Memory B cell (primary cell): ENCODE measurements around the gene USP21.

Experiments used
- ATAC-seq: fragments of 150-1000 bp; cut with Tn5 transposase; 2 replicates; pipeline ENCODE4 v1.10.0; 2021; ENCODE audit warnings: low read depth, mild to moderate bottlenecking, moderate library complexity
- DNase-seq, 2 donors: peaks; one replicate each; pipeline ENCODE4 v3.0.0; 2022; ENCODE audit warnings: low spot score in 2 of 2
- H3K27ac Mint-ChIP-seq: one replicate; pipeline ENCODE4 v1.8.0; 2022; ENCODE audit warnings: mild to moderate bottlenecking, moderate library complexity, mixed read lengths
- H3K27me3 Mint-ChIP-seq: one replicate; pipeline ENCODE4 v1.8.0; 2022; ENCODE audit warnings: mixed read lengths
- H3K36me3 Mint-ChIP-seq: one replicate; pipeline ENCODE4 v1.8.0; 2022; ENCODE audit warnings: mild to moderate bottlenecking, mixed read lengths
- H3K4me1 Mint-ChIP-seq: one replicate; pipeline ENCODE4 v1.8.0; 2022; ENCODE audit warnings: mixed read lengths
- H3K4me3 Mint-ChIP-seq: one replicate; pipeline ENCODE4 v1.8.0; 2022; ENCODE audit warnings: mild to moderate bottlenecking, moderate library complexity, mixed read lengths
- H3K9me3 Mint-ChIP-seq: one replicate; pipeline ENCODE4 v1.8.0; 2022; ENCODE audit warnings: mixed read lengths

Gene USP21

DNA sequence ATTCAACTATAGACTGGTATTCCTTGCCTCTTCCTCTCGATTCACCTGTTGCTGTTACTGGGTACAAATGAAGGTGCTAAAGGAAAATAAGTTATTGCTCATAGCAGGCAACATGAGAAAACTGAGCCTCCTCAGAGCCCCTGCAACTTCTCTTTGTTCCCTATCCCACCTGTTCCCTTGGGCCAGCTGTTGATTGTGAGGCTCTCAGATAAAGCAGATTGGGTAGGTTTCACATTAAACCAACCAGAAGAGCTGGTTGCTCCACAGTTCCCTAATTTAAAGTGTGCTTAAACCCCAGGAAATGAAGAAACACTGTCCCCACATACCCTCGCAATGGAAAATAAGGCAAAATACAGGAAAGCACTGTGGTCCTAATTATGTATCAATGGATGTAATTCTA is 31.7 kb upstream of the USP21 start:
- H3K27ac Mint-ChIP-seq = no peak overlapping the region
- ATAC-seq (no peak), DNase-seq (no peak)
- H3K27me3 Mint-ChIP-seq = no peaks in the 10 kb centered on the region
- no peaks in the 10 kb centered on the region for H3K9me3 Mint-ChIP-seq
- peaks cover 27% of the 10 kb centered on the region for H3K36me3 Mint-ChIP-seq
- H3K4me1 Mint-ChIP-seq = peaks cover 21% of the 10 kb centered on the region
- H3K4me3 Mint-ChIP-seq = no peak overlapping the region

DNA sequence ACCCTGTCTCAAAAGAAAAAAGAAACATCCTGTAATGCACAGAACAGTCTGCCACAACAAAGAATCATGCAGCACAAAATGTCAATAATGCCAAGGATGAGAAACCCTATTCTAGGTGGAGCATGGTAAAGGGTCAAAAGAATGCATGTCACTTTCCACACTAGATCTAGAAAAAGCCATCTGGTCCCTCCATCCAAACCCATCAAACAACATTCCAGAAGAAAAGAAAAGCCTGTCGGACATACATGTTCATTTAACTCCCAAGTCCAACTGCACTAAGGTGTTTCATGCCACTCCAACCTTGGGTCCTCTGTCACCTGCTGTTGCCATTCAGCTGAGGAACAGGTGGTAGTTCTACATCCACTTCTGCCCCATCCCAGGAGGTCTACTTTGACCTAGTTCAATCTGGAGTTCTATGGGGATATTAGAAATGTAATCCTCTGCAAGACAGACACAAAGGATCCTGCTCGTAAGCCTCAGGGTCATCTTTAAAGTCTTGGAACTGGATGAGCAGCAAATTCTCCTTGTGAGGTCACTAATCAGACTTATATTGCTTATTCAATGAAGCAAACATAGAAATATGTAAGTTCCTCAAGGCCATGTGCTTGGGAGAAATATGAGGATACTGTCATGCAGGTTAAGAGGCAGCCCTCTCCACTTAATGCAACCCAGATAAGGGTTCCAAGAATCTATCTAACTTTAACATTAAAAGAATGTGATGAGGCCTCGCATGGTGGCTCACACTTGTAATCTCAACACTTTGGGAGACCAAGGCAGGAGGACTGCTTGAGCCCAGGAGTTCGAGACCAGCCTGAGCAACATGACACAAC is 30.5 kb upstream of the USP21 start:
- Mint-ChIP-seq H3K27me3 (no peaks in the 10 kb centered on the region), H3K36me3 (peaks cover 19% of the 10 kb centered on the region), H3K4me1 (peaks cover 21% of the 10 kb centered on the region), H3K27ac (no peak overlapping the region), H3K9me3 (no peaks in the 10 kb centered on the region), H3K4me3 (no peak overlapping the region)
- no peak for ATAC-seq
- no peak for DNase-seq

DNA sequence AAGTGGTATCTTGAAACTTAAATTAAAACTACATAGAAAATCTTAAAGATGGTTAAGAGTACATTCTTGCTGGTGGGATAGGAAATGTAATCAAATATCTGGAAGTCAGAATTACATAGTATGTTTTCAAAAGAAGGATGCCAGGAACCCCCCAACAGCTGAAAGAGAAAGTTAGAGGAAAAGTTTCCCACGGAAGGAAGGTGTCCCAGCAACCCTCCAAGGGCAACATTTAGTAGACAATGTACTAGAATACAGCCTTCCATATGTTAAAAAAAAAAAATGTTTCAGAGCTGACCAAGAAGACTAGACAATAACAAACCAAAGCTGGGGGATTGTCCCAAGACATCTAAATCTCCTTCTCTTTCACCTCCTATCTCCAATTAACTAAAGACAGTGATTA is 29.0 kb upstream of the USP21 start:
- Mint-ChIP-seq H3K27me3 (no peaks in the 10 kb centered on the region), H3K9me3 (no peaks in the 10 kb centered on the region), H3K27ac (no peak overlapping the region), H3K36me3 (peaks cover 13% of the 10 kb centered on the region), H3K4me3 (no peak overlapping the region), H3K4me1 (peaks cover 21% of the 10 kb centered on the region)
- DNase-seq (no peak), ATAC-seq (no peak)

DNA sequence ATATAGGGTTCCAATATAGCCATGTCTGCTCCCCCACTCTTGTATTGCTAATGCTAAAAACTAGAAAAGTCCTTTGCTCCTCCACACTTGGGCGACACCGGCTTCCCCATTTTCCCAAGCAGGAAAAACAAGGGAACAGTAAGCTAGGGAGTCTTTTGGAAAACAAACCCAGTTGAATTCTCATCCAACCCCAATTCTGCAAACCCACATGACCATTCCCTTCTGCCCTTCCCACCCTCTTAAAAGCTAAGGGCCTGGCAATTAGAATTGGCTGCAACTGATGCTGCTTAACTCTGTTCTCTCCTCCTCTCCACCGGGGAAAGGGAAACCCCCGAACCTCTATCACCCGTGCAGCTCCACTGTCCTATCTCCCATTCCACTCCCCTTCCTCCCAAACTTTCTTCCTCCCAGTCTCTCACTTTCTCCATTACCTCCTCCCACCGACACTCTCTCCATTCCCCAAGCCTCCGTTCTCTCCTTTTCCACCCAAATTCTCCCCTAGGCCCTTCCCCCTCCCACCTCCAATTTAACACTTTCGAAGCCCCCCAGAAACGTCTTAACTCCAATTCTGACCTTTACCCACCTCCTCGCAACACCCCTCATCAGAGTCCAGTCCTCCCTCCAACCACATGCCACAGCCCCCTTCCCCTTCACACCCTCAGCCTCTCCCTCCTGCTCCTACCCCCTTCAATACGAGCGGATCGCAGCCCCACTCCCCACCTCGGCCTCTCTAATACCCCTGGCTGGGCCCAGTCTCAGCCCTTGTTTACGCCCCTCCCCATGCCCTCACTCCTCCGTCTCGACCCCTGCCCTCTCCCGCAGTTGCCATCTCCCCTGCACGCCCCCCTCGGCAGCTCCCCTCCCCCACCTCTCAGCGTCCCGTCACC is 27.5 kb upstream of the USP21 start:
- H3K4me3 Mint-ChIP-seq = no peak overlapping the region
- no peak for DNase-seq
- H3K36me3 Mint-ChIP-seq = peaks cover 7% of the 10 kb centered on the region
- no peak overlapping the region for H3K27ac Mint-ChIP-seq
- no peaks in the 10 kb centered on the region for H3K9me3 Mint-ChIP-seq
- peaks cover 16% of the 10 kb centered on the region for H3K4me1 Mint-ChIP-seq
- no peak for ATAC-seq
- H3K27me3 Mint-ChIP-seq = no peaks in the 10 kb centered on the region

DNA sequence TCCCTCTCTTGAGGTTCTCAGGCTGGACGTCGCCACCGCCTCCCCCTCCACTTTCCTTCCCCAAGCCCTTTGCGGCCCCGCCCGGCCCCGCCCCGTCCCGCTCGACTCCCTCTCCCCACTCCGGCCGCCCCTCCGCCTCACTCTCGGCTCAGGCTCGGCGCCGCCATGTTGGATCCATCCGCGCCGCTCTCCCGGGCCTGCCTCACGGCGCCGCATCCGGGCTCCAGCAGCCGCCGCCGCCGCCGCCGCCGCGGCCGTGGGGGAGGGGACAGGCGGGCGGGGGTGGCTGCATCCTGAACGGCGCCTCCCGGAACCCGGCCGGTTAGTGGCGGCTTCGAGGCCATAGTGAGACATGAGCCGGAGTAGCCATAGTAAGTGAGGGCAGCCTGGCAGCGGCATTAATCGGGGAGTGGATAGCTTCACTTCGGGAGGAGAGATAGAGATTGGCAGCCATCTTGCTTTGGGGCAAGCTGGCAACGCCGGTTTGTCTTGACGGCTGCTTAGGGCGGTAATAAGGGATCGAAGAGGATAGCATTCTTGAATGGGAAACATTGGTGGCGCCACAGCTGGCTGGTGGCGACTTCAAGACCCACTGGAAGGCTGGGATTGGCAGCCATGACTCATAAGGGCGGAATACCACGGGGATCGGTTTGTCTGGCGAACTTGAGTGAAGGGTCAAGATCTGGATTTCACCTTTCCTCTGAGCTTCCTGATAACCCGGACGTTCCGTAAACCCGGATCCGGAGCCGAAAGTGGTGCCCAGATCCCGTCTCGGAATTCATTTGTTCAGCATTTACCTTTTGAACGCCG is 26.7 kb upstream of the USP21 start, which contains the start of gene DEDD:
Gene DEDD (minus strand): TSS at position 258 of the 810 bp plus-strand sequence. CDS start 8,205 bp downstream, outside the sequence.
- ATAC-seq (peak; percentile 94), DNase-seq (peak; percentile 80 to 81)
- H3K27me3 Mint-ChIP-seq = no peaks in the 10 kb centered on the region
- no peaks in the 10 kb centered on the region for H3K9me3 Mint-ChIP-seq
- H3K36me3 Mint-ChIP-seq = peaks cover 5% of the 10 kb centered on the region
- H3K4me3 Mint-ChIP-seq = no peak within 1 kb of the TSS
- H3K4me1 Mint-ChIP-seq = peaks cover 16% of the 10 kb centered on the region
- H3K27ac Mint-ChIP-seq = no peak within 1 kb of the TSS

DNA sequence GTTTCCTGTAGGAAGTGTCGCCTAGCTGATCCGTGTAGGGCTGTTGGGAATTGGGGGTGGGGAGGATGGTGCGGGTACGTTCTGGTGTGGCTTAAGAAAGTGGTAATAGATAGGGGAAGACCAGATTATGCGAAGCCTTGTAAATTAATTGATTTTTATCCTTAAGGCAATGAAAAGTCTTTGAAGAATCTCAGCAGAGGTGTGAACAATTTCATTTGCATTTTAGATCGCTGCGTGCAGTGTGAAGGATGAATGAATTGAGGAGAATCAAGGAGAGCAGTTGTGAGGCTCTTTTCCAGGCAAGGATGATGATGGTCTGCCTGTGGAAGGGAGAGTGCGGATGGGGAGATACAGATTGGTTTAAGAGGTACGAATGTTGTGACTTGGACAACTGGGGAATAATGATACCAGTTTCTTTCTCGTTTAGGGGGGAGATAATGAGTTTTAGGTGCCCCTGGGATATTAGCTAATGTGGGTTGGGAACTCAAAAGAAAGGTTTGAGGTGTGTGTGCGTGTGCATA is 26.0 kb upstream of the USP21 start:
- Mint-ChIP-seq H3K27ac (no peak overlapping the region), H3K36me3 (peaks cover 5% of the 10 kb centered on the region), H3K9me3 (no peaks in the 10 kb centered on the region), H3K27me3 (no peaks in the 10 kb centered on the region), H3K4me3 (no peak overlapping the region), H3K4me1 (peaks cover 16% of the 10 kb centered on the region)
- DNase-seq (no peak), ATAC-seq (no peak)

DNA sequence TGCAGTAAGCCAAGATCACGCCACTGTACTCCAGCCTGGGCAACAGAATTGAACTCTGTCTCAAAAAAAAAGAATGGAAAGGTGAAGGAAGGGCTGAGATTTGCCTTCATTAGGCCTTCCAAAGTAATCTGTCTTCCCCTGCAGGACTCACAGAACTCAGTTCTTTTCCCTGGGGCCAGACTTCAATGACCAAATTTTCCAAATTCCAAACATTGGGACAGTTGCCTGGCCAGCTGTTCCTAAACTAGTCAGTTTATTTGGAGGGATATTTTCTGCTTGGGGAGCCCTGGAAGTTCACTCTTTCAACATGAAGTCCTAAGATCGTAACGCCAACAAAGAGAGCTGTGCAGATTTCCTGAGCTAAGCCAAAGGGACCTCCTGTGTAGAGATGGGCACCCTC is 21.4 kb upstream of the USP21 start:
- no peaks in the 10 kb centered on the region for H3K27me3 Mint-ChIP-seq
- no peaks in the 10 kb centered on the region for H3K9me3 Mint-ChIP-seq
- peaks cover 4% of the 10 kb centered on the region for H3K4me1 Mint-ChIP-seq
- H3K36me3 Mint-ChIP-seq = peaks cover 2% of the 10 kb centered on the region
- ATAC-seq (no peak), DNase-seq (no peak)
- H3K27ac Mint-ChIP-seq = peak overlapping the region; percentile 28
- H3K4me3 Mint-ChIP-seq = no peak overlapping the region

DNA sequence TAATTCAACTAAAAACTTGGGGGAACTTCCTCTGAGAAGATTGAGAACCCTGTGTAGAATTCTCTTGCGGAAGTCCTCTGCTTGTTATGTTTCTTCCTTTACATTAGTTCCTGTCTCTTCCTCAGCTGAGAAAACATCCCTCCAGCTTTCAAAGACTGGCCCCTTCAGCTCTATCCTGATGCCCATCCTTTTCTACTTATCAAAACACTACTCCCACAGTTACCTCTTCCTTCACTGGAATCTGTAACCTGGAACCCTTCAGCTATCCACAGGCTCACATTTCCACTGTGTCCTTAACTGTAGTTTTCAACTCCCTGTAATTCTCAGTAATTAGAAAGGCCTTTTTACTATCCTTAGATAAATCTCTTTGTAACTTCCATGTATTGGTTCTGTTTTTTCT is 20.9 kb upstream of the USP21 start:
- no peak for ATAC-seq
- no peak for DNase-seq
- Mint-ChIP-seq H3K9me3 (no peaks in the 10 kb centered on the region), H3K36me3 (peaks cover 2% of the 10 kb centered on the region), H3K4me1 (peaks cover 4% of the 10 kb centered on the region), H3K27ac (peak overlapping the region; percentile 14), H3K4me3 (no peak overlapping the region), H3K27me3 (no peaks in the 10 kb centered on the region)

DNA sequence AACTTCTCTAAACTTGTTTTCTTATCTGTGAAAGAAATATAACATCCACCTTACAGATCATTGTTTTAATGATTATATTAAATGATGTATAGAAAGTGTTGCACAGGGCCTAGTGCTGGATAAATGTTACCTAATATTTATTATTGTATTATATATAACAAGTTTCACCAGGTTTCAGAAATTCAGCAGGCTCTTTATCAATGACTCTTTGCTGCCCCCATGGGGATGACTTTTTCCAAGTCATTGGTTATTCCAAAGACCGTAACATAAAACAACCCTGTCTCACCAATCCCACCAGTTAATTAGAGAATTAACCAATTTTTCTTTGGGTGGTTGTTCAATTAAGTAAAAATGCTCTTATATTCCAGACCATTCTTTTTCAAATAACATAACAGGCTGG is 19.5 kb upstream of the USP21 start:
- H3K4me3 Mint-ChIP-seq = no peak overlapping the region
- no peak overlapping the region for H3K27ac Mint-ChIP-seq
- no peaks in the 10 kb centered on the region for H3K27me3 Mint-ChIP-seq
- ATAC-seq (peak; percentile 52), DNase-seq (peak in 1 of 2 donors; percentile 46)
- peaks cover 2% of the 10 kb centered on the region for H3K36me3 Mint-ChIP-seq
- no peaks in the 10 kb centered on the region for H3K9me3 Mint-ChIP-seq
- peaks cover 4% of the 10 kb centered on the region for H3K4me1 Mint-ChIP-seq

DNA sequence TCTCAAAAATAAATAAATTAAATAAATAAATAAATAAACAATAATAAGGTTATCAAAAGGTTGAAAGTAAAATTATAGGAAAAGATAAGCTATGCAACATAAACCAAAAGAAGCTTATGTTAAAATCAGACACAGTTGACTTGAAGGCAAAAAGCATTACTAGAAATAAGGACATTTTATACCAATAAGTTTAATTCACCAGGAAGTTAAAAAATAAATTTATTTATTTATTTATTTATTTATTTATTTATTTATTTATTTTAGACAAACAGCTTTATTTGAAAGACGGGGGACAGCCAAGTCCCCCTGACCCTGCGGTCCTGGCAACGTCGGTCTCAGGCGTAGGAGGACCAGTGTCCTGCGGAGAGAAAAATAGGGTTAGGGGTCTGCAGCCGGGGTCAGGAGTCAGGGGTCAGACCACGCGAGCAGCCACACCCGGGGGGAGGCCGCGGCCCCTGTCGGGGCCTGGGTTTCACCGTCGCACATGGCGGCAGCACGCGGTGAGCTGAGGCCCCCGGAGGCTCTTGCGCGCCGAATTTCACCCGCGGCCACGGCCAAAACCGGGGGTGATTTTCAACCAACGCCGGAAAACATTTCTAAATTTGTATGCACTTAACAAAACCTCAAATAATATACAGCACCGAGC is 18.4 kb upstream of the USP21 start:
- peaks cover 1% of the 10 kb centered on the region for H3K36me3 Mint-ChIP-seq
- no peaks in the 10 kb centered on the region for H3K9me3 Mint-ChIP-seq
- no peak overlapping the region for H3K27ac Mint-ChIP-seq
- ATAC-seq (no peak), DNase-seq (no peak)
- H3K27me3 Mint-ChIP-seq = no peaks in the 10 kb centered on the region
- no peak overlapping the region for H3K4me3 Mint-ChIP-seq
- H3K4me1 Mint-ChIP-seq = peaks cover 4% of the 10 kb centered on the region

DNA sequence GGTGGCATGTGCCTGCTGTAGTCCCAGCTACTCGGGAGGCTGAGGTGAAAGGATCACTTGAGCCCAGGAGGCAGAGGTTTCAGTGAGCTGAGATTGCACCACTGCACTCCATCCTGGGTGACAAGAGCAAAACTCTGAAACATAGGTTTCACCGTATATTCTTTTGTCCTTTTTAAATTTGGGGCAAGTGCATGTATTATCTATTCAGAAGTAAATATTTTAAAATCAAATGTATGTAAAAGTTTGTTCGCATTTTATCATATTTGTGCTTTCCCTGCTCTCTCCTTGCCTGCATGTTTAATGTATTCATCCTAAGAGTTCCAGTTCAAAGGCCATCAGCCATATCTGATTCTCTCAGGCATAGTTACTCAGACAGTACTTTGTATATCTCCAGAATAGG is 13.5 kb upstream of the USP21 start:
- H3K9me3 Mint-ChIP-seq = no peaks in the 10 kb centered on the region
- no peak overlapping the region for H3K4me3 Mint-ChIP-seq
- no peaks in the 10 kb centered on the region for H3K27me3 Mint-ChIP-seq
- H3K36me3 Mint-ChIP-seq = no peaks in the 10 kb centered on the region
- no peak overlapping the region for H3K27ac Mint-ChIP-seq
- no peak for DNase-seq
- no peaks in the 10 kb centered on the region for H3K4me1 Mint-ChIP-seq
- no peak for ATAC-seq

DNA sequence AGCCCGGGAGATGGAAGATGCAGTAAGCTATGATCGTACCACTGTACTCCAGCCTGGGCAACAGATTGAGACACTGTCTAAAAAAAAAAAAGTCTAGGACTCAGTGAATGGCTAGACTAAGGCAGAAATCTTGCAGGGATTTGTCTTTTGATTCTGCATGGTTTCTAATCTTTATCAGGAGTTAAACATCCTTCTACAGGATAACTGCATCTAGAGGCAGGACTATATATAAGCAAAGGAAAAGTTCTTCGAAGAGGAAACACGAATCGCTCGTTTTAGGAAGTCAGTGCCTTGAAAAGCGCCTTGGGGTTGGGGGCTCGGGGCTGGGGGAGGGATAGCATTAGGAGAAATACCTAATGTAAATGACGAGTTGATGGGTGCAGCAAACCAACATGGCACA is 6.1 kb upstream of the USP21 start:
- DNase-seq (no peak), ATAC-seq (peak; percentile 5)
- H3K4me3 Mint-ChIP-seq = peak overlapping the region; percentile 100
- peaks cover 7% of the 10 kb centered on the region for H3K4me1 Mint-ChIP-seq
- H3K9me3 Mint-ChIP-seq = no peaks in the 10 kb centered on the region
- peaks cover 7% of the 10 kb centered on the region for H3K36me3 Mint-ChIP-seq
- no peaks in the 10 kb centered on the region for H3K27me3 Mint-ChIP-seq
- peak overlapping the region; percentile 99 for H3K27ac Mint-ChIP-seq

DNA sequence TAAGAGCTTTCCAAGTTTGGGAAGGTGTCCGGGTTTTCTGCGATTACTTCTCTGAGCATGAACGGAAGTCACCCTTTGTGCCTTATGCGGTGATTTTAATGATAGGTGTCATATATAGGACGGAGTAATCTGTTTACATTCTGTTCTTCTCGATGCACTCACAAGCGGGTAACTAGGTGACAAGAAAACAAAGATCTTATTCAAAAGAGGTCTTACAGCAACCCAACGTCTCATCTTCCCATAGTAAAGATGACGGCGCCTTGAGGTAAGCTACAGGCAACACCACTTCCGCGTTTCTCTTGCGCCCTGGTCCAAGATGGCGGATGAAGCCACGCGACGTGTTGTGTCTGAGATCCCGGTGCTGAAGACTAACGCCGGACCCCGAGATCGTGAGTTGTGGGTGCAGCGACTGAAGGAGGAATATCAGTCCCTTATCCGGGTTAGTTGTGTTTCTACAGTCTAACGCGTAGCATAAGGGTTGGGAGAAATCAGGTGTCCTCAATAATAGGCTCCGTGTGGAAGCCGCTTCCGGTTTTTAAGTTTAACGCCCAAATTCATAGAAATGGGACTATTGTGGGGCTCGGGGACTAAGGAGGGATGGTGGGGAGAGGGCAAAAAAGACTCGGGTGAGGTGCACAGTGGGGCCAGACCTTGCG is 5.5 kb upstream of the USP21 start, which contains the start of gene UFC1:
Gene UFC1 (plus strand): TSS at position 297 of the 656 bp plus-strand sequence. CDS start 20 bp downstream, at position 317.
- H3K27me3 Mint-ChIP-seq = no peaks in the 10 kb centered on the region
- H3K27ac Mint-ChIP-seq = peak within 1 kb of the TSS; percentile 99
- peak; percentile 79 to 80 for DNase-seq
- peak within 1 kb of the TSS; percentile 100 for H3K4me3 Mint-ChIP-seq
- H3K36me3 Mint-ChIP-seq = peaks cover 10% of the 10 kb centered on the region
- H3K9me3 Mint-ChIP-seq = no peaks in the 10 kb centered on the region
- H3K4me1 Mint-ChIP-seq = peaks cover 14% of the 10 kb centered on the region
- ATAC-seq = peak; percentile 94
